H1 (cell line): ENCODE measurements around the gene KRT84. TPM values are rescaled to one million over a fixed set of nuclear protein-coding genes. Genes with fewer than 3 reads are reported as not detected.

ENCODE experiments used
- CTCF ChIA-PET: fragments of 300-600 bp; sonication (Branson Sonifier 250); formaldehyde crosslinking; loops from one replicate; lab custom pipeline; 2021; ENCODE audit not compliant: partially characterized antibody; lab: Charles Lee
- POLR2A ChIA-PET: fragments of 300-600 bp; sonication (Branson Sonifier 250); formaldehyde crosslinking; loops from one replicate; lab custom pipeline; 2021; ENCODE audit warnings: inconsistent platforms; ENCODE audit not compliant: partially characterized antibody; lab: Charles Lee
- DNase-seq, 2 experiments: peaks; one replicate each; pipeline versions ENCODE4 v3.0.0 to v3.0.0-alpha.2; 2010 to 2022; ENCODE audit warnings: low spot score in 2 of 2, low read depth in 1 of 2, mixed read lengths in 1 of 2
- FAIRE-seq: peaks from 2 replicates; lab custom pipeline; 2011; peaks lifted over from hg19 to GRCh38; lab: Jason Lieb, UNC
- H2AFZ ChIP-seq: 2 replicates; pipeline ENCODE4 v1.8.1; 2012; ENCODE audit warnings: low read length, inconsistent platforms
- H2AK5ac ChIP-seq: 2 replicates; pipeline ENCODE4 v1.6.1; 2013; ENCODE audit warnings: low read depth, low read length
- H2BK120ac ChIP-seq: replicated peaks from 2 replicates; pipeline ENCODE3; 2013; ENCODE audit warnings: low read depth, low read length, inconsistent platforms
- H2BK12ac ChIP-seq: 2 replicates; pipeline ENCODE4 v1.6.1; 2013; ENCODE audit warnings: low read depth, low read length
- H2BK15ac ChIP-seq: 2 replicates; pipeline ENCODE4 v1.6.1; 2013; ENCODE audit warnings: low read length
- H2BK20ac ChIP-seq: 2 replicates; pipeline ENCODE4 v1.6.1; 2013; ENCODE audit warnings: low read length
- H2BK5ac ChIP-seq: 2 replicates; pipeline ENCODE4 v1.6.1; 2013; ENCODE audit warnings: low read depth, low read length
- H3K14ac ChIP-seq: 2 replicates; pipeline ENCODE4 v1.6.1; 2013; ENCODE audit warnings: inconsistent platforms; ENCODE audit not compliant: insufficient read length
- H3K18ac ChIP-seq: 2 replicates; pipeline ENCODE4 v1.6.1; 2013; ENCODE audit warnings: low read length; ENCODE audit errors: extremely low read depth
- H3K23ac ChIP-seq: 2 replicates; pipeline ENCODE4 v1.6.1; 2013; ENCODE audit warnings: inconsistent platforms; ENCODE audit not compliant: insufficient read length
- H3K23me2 ChIP-seq: 2 replicates; pipeline ENCODE4 v1.6.1; 2013; ENCODE audit warnings: low read depth, low read length
- H3K27ac ChIP-seq: 2 replicates; pipeline ENCODE4 v1.6.1; 2011; ENCODE audit warnings: low read depth, low read length, inconsistent platforms
- H3K27me3 ChIP-seq, 4 experiments: replicated peaks in 1 of 4; 1 replicate in 1 of 4; 2 replicates in 3 of 4; pipeline versions ENCODE4 v1.6.1 to v1.8.1; 2011 to 2013; ENCODE audit warnings: low read length in 3 of 4, mild to moderate bottlenecking in 3 of 4, inconsistent platforms in 2 of 4, mixed read lengths in 2 of 4, moderate library complexity in 1 of 4; ENCODE audit not compliant: control insufficient read depth in 3 of 4, insufficient read depth in 3 of 4; ENCODE audit errors: extremely low read depth in 1 of 4
- H3K36me3 ChIP-seq, 4 experiments: 2 replicates each; pipeline versions ENCODE4 v1.6.1 to v1.8.1; 2011 to 2013; ENCODE audit warnings: mild to moderate bottlenecking in 4 of 4, low read length in 3 of 4, moderate library complexity in 2 of 4, control low read depth in 1 of 4, inconsistent platforms in 1 of 4; ENCODE audit not compliant: insufficient read depth in 4 of 4, control insufficient read depth in 2 of 4
- H3K4ac ChIP-seq: replicated peaks from 2 replicates; pipeline ENCODE3; 2013; ENCODE audit warnings: low read length, low read depth, mixed read lengths, inconsistent platforms; ENCODE audit not compliant: insufficient read length
- H3K4me1 ChIP-seq, 4 experiments: replicated peaks in 1 of 4; 1 replicate in 1 of 4; 2 replicates in 3 of 4; pipeline versions ENCODE4 v1.6.1 to v1.8.1; 2011 to 2013; ENCODE audit warnings: low read length in 3 of 4, inconsistent platforms in 2 of 4, mixed read lengths in 1 of 4; ENCODE audit not compliant: insufficient read depth in 4 of 4, control insufficient read depth in 3 of 4
- H3K4me2 ChIP-seq, 2 experiments: 2 replicates each; pipeline versions ENCODE4 v1.6.1 to v1.8.1; 2011 to 2013; ENCODE audit warnings: low read depth in 2 of 2, low read length in 2 of 2, control low read depth in 1 of 2, inconsistent platforms in 1 of 2, mild to moderate bottlenecking in 1 of 2; ENCODE audit not compliant: insufficient read depth in 1 of 2
- H3K4me3 ChIP-seq, 4 experiments: fragments of 200-600, 300-600 bp in 1 of 4; sonication (generic), shearing (Covaris generic), sonication (Bioruptor Twin) in 1 of 4; 2 replicates each; pipeline versions ENCODE4 v1.5.1 to v1.8.1; 2011 to 2016; ENCODE audit warnings: low read length in 4 of 4, low read depth in 3 of 4, control low read depth in 2 of 4, inconsistent platforms in 2 of 4, mild to moderate bottlenecking in 2 of 4, mixed read lengths in 1 of 4, moderate library complexity in 1 of 4; ENCODE audit not compliant: insufficient read depth in 2 of 4; ENCODE audit errors: extremely low read depth in 1 of 4
- H3K56ac ChIP-seq: replicated peaks from 2 replicates; pipeline ENCODE3; 2013; ENCODE audit warnings: low read depth, mild to moderate bottlenecking, mixed read lengths, low read length, inconsistent platforms; ENCODE audit not compliant: insufficient read length
- H3K79me1 ChIP-seq: 2 replicates; pipeline ENCODE4 v1.6.1; 2013; ENCODE audit warnings: low read depth, low read length, control low read depth
- H3K79me2 ChIP-seq, 2 experiments: 2 replicates each; pipeline versions ENCODE4 v1.6.1 to v1.8.1; 2012 to 2013; ENCODE audit warnings: low read length in 2 of 2, mild to moderate bottlenecking in 2 of 2, inconsistent platforms in 1 of 2; ENCODE audit not compliant: insufficient read depth in 2 of 2, control insufficient read depth in 1 of 2
- H3K9ac ChIP-seq, 4 experiments: replicated peaks in 1 of 4; 1 replicate in 1 of 4; 2 replicates in 3 of 4; pipeline versions ENCODE4 v1.6.1 to v1.8.1; 2011 to 2013; ENCODE audit warnings: low read depth in 3 of 4, low read length in 3 of 4, control low read depth in 2 of 4, mild to moderate bottlenecking in 2 of 4, moderate library complexity in 2 of 4, inconsistent platforms in 1 of 4; ENCODE audit errors: extremely low read depth in 1 of 4
- H3K9me3 ChIP-seq, 2 experiments: 2 replicates each; pipeline versions ENCODE4 v1.6.1 to v1.8.1; 2012 to 2013; ENCODE audit warnings: mild to moderate bottlenecking in 2 of 2, moderate library complexity in 2 of 2, control low read depth in 1 of 2, inconsistent platforms in 1 of 2, low read depth in 1 of 2, low read length in 1 of 2, mixed read lengths in 1 of 2; ENCODE audit not compliant: insufficient read depth in 2 of 2
- H4K20me1 ChIP-seq, 2 experiments: replicated peaks in 1 of 2; 2 replicates each; pipeline versions ENCODE3 to v1.8.1; 2011 to 2013; ENCODE audit warnings: inconsistent platforms in 2 of 2, low read length in 2 of 2, mild to moderate bottlenecking in 1 of 2; ENCODE audit not compliant: insufficient read depth in 2 of 2, control insufficient read depth in 1 of 2
- H4K5ac ChIP-seq: 2 replicates; pipeline ENCODE4 v1.6.1; 2013; ENCODE audit warnings: low read length, low read depth, mixed read lengths, inconsistent platforms; ENCODE audit not compliant: insufficient read length
- H4K8ac ChIP-seq: 2 replicates; pipeline ENCODE4 v1.8.0; 2013; ENCODE audit warnings: mild to moderate bottlenecking, moderate library complexity, low read length, inconsistent platforms; ENCODE audit not compliant: insufficient read depth; ENCODE audit errors: extremely low read depth
- H4K91ac ChIP-seq: replicated peaks from 2 replicates; pipeline ENCODE3; 2013; ENCODE audit warnings: low read length, mixed read lengths, inconsistent platforms; ENCODE audit not compliant: insufficient read length
- CTCF ChIP-seq, 3 experiments: IDR thresholded peaks; 1 replicate in 2 of 3; 2 replicates in 1 of 3; pipeline versions ENCODE4 v1.5.1 to v1.6.1; 2011; ENCODE audit warnings: low read length in 3 of 3, mild to moderate bottlenecking in 3 of 3, inconsistent platforms in 2 of 3, low read depth in 1 of 3, moderate library complexity in 1 of 3; ENCODE audit not compliant: insufficient read depth in 1 of 3; ENCODE audit errors: control extremely low read depth in 1 of 3
- GABPA ChIP-seq: IDR thresholded peaks from 2 replicates; pipeline ENCODE4 v1.6.1; 2011; ENCODE audit warnings: mild to moderate bottlenecking, low read length, moderate library complexity, borderline replicate concordance; ENCODE audit not compliant: insufficient read depth
- KDM1A ChIP-seq: fragments of 200-600, 300-600 bp; sonication (generic); IDR thresholded peaks from 2 replicates; pipeline ENCODE4 v1.7.1; 2016; ENCODE audit warnings: mild to moderate bottlenecking, low read length, borderline replicate concordance
- RAD21 ChIP-seq, 2 experiments: IDR thresholded peaks in 1 of 2; conservative IDR thresholded peaks in 1 of 2; 2 replicates each; pipeline ENCODE4 v1.6.1; 2011; ENCODE audit warnings: low read depth in 2 of 2, low read length in 2 of 2, improper control_type of control experiment in 1 of 2, inconsistent platforms in 1 of 2, mild to moderate bottlenecking in 1 of 2, moderate library complexity in 1 of 2
- SIN3A ChIP-seq, 2 experiments: IDR thresholded peaks in 1 of 2; conservative IDR thresholded peaks in 1 of 2; 2 replicates each; pipeline ENCODE4 v1.6.1; 2011 to 2012; ENCODE audit warnings: low read length in 2 of 2, improper control_type of control experiment in 1 of 2, low read depth in 1 of 2, mild to moderate bottlenecking in 1 of 2
- TBP ChIP-seq: IDR thresholded peaks from 2 replicates; pipeline ENCODE4 v1.6.1; 2011; ENCODE audit warnings: low read depth, low read length, improper control_type of control experiment
- TCF12 ChIP-seq: IDR thresholded peaks from 2 replicates; pipeline ENCODE4 v1.6.1; 2011; ENCODE audit warnings: low read depth, mild to moderate bottlenecking, low read length
- WGBS, 2 experiments: shearing (Covaris generic) in 1 of 2; methylation state at CpG; one replicate each; pipeline versions ENCODE4 v1.1.6 to v1.1.7; 2013 to 2015; ENCODE audit warnings: low lambda C conversion rate in 2 of 2, mixed read lengths in 2 of 2, inconsistent platforms in 1 of 2, low coverage in 1 of 2, missing lambda C conversion rate in 1 of 2; ENCODE audit not compliant: insufficient replicate concordance in 2 of 2, insufficient coverage in 1 of 2, insufficient read length in 1 of 2; ENCODE audit errors: extremely low coverage in 1 of 2, missing lambda C conversion rate in 1 of 2; 5-methylcytosine and 5-hydroxymethylcytosine counted together
- polyA plus RNA-seq, 7 experiments: library from polyadenylated mRNA; depleted of rRNA in 3 of 7; stranded (reverse) in 5 of 7; unstranded in 2 of 7; fragments of >200 nt in 5 of 7; fragments of 200-250 nt in 2 of 7; gene quantifications; 1 replicate in 5 of 7; 2 replicates in 1 of 7; 4 replicates in 1 of 7; pipeline versions ENCODE4 v1.2.1 to v1.2.3, GENCODE V29; 2011 to 2013; ENCODE audit warnings: missing spikeins in 2 of 7, mixed read lengths in 2 of 7
- total RNA-seq: library from RNA; stranded (reverse); fragmentation: NEBNext Ultra II Directional; extraction: Animal tissue kit (Norgen Biotek cat#: 25700); gene quantifications from 2 replicates; pipeline ENCODE4 v1.2.1, GENCODE V29; 2021

Gene KRT84
- total and polyA plus RNA-seq, 2 of the 8 experiments (the other 6 are each of a cell fraction or from before 2014, with no cell fraction given) = not detected

- Histone ChIP-seq H2AK5ac (no peak overlapping the region), H3K4me2 (no peak overlapping the region), H3K79me2 (no peaks in the 10 kb centered on the region), H3K14ac (no peak overlapping the region), H4K8ac (no peak overlapping the region), H3K36me3 (no peaks in the 10 kb centered on the region), H2BK20ac (no peak overlapping the region), H2BK5ac (no peak overlapping the region), H3K23ac (no peak overlapping the region), H4K5ac (no peak overlapping the region), H3K9me3 (no peaks in the 10 kb centered on the region), H3K23me2 (no peaks in the 10 kb centered on the region), H4K91ac (no peak overlapping the region), H3K27me3 (no peaks in the 10 kb centered on the region), H3K27ac (no peak overlapping the region), H4K20me1 (no peaks in the 10 kb centered on the region), H3K9ac (no peak overlapping the region), H3K79me1 (no peaks in the 10 kb centered on the region), H3K4me1 (no peaks in the 10 kb centered on the region), H2BK15ac (no peak overlapping the region), H3K18ac (no peak overlapping the region), H2BK12ac (no peak overlapping the region), H3K4ac (no peak overlapping the region), H2AFZ (no peak overlapping the region), H2BK120ac (no peak overlapping the region), H3K4me3 (no peak overlapping the region), H3K56ac (no peak overlapping the region)
- DNase-seq = peak; percentile 57 to 84
- FAIRE-seq = peak; percentile 77
- ChIA-PET POLR2A (interaction anchor here (1.6 kb wide), 1 partner anchor 634 kb away, joined by 4 read pairs; the partner anchor contains the start of gene EIF4B), CTCF (interaction anchor here (0.6 to 8.6 kb wide), 66 partner anchors 10 to 607 kb away, joined by 3 to 105 read pairs (median 4); partner anchors contain the start of genes KRT74 and KRT84)
- WGBS, 2 experiments = 43% methylated on average over 10 of the region's 10 CpGs; no CpG with 5 or more reads in 1 of the 2 experiments
- TF ChIP-seq KDM1A (no peak), TCF12 (0 out of 2 replicates have a peak, but pooled peaks have one; percentile 23), CTCF (IDR thresholded peaks at IDR 0.05; ENCODE audit: control extremely low read depth in 1 of 3, insufficient read depth in 1 of 3, low read depth in 1 of 3, low read length in 3 of 3) (peak; percentile 79 to 96 (median 94)), GABPA (no peak; the same call in 1 of the 2 replicates), TBP (peak; percentile 94), RAD21 (IDR thresholded peaks at IDR 0.05 in 1 of 2, conservative IDR thresholded peaks at IDR 0.05 in 1 of 2; ENCODE audit: low read depth in 2 of 2, low read length in 2 of 2) (peak; percentile 95 to 97), SIN3A (conservative IDR thresholded peaks at IDR 0.05 in 1 of 2, IDR thresholded peaks at IDR 0.05 in 1 of 2; ENCODE audit: low read depth in 1 of 2, low read length in 2 of 2) (no peak)
These were observed 13.0 kb downstream of the KRT84 start for GRCh38 chr12:52372216-52373154.
